ENCODE measurements around the gene TMEM220. TPM values are rescaled to one million over a fixed set of nuclear protein-coding genes. Genes with fewer than 3 reads are reported as not detected.
"Not testable (repeated sequence)": the region's sequence is repeated elsewhere in the genome, so short reads cannot be mapped to it uniquely, and the experiment has no call there.

TMEM220 gene
- total and polyA plus RNA-seq, 5 donors from 2014 or later, result 0.15 to 3.1 (median 2.0) TPM

DNA sequence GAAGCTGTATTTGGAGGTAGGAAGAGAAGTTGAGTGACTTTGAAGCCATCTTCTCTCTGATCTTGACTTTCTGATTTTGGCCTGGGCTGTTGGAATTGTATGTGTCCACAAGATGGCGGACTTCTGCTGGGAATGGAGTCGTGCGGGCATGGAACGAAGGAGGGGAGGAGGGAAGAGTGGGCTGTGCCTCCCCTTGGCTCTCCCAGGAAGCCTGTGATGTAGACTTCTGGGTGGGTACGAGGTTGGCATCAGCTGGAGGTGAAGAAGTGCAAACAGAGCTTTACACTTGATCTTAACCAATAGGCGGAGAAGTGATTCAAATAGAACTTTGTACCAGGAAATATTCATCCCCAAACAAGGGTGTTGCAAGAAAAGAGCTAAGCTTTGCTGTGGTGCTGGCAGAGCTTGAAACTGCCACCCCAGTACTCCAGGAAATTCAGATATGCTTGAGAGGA is 7.4 kb upstream of the TMEM220 start:
- Mint-ChIP-seq H3K36me3 (no peaks in the 10 kb centered on the region), H3K9me3 (peaks cover 0 to 1% (median 0%) of the 10 kb centered on the region in 7 donors), H3K4me1 (peaks cover 0 to 5% (median 3%) of the 10 kb centered on the region in 4 donors), H3K27me3 (peaks cover 27% of the 10 kb centered on the region), H3K27ac (peak overlapping the region in 1 of 3 donors; percentile 8), H3K4me3 (no peak overlapping the region)
- Histone ChIP-seq H3K27me3 (ENCODE audit: control insufficient read depth, insufficient read depth, low read length) (peaks cover 9% of the 10 kb centered on the region), H3K27ac (ENCODE audit: insufficient read depth, low read length, poor library complexity, severe bottlenecking) (no peak overlapping the region), H3K9me3 (ENCODE audit: control insufficient read depth in 2 of 2, low read length in 2 of 2) (no peaks in the 10 kb centered on the region), H3K4me1 (ENCODE audit: control insufficient read depth, insufficient read depth, low read length, poor library complexity, severe bottlenecking) (no peaks in the 10 kb centered on the region), H3K4me3 (ENCODE audit: low read depth, low read length) (no peak overlapping the region), H3K36me3 (ENCODE audit: control insufficient read depth, insufficient read depth, low read length) (no peaks in the 10 kb centered on the region)
- DNase-seq, result peak in 2 of 3 donors; percentile 12 to 33
- no peak for ATAC-seq (ENCODE audit: low read depth in 2 of 2)

DNA sequence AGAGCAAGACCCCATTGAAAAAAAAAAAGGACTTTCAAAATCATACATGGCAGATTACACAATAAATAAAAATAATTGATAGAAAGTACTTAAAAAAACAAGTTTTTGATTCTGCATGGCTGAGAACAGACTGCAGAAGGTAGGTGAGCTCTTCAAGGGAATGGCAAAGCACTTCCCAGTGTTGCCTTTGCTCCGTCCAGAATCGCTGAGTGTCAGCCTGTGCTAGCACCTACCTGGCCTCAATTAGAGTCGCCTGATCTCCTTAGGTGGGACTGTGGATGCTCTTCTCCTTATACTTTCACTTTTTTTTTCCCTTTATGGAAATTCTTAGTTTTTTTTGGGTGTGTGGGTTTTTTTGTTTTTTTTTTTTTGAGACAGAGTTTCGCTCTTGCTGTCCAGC is 6.0 kb upstream of the TMEM220 start:
- DNase-seq (no peak), ATAC-seq (ENCODE audit: low read depth in 2 of 2) (no peak)
- peaks cover 0 to 5% (median 4%) of the 10 kb centered on the region in 4 donors for H3K4me1 Mint-ChIP-seq
- no peaks in the 10 kb centered on the region for H3K36me3 Mint-ChIP-seq
- no peaks in the 10 kb centered on the region for H3K4me1 ChIP-seq (ENCODE audit: control insufficient read depth, insufficient read depth, low read length, poor library complexity, severe bottlenecking)
- no peak overlapping the region for H3K4me3 ChIP-seq (ENCODE audit: low read depth, low read length)
- H3K27ac Mint-ChIP-seq, result peak overlapping the region in 1 of 3 donors; percentile 2
- peaks cover 10% of the 10 kb centered on the region for H3K27me3 ChIP-seq (ENCODE audit: control insufficient read depth, insufficient read depth, low read length)
- H3K27me3 Mint-ChIP-seq, result peaks cover 31% of the 10 kb centered on the region
- no peak overlapping the region for H3K4me3 Mint-ChIP-seq
- no peaks in the 10 kb centered on the region for H3K36me3 ChIP-seq (ENCODE audit: control insufficient read depth, insufficient read depth, low read length)
- H3K9me3 Mint-ChIP-seq, result peaks cover 0 to 2% (median 0%) of the 10 kb centered on the region in 7 donors
- no peaks in the 10 kb centered on the region for H3K9me3 ChIP-seq (ENCODE audit: control insufficient read depth in 2 of 2, low read length in 2 of 2)
- H3K27ac ChIP-seq (ENCODE audit: insufficient read depth, low read length, poor library complexity, severe bottlenecking), result no peak overlapping the region

DNA sequence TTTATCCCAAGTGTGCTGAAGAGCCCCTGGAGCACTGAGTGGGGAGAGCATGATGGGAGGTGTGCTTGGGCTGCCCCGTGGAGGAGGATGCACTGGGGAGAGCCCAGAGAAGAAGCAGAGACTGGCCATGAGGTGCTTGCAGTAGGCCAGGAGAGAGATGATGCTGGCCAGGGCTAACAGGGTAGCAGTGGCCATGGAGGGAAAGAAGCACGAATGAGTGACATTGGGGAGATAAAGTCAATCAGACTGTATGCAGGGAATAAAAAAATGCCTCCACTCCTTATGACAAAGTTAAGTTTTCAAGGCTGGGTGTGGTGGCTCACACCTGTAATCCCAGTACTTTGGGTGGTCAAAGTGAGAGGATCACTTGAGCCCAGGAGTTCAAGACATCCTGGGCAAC is 5.4 kb upstream of the TMEM220 start:
- no peaks in the 10 kb centered on the region for H3K9me3 ChIP-seq (ENCODE audit: control insufficient read depth in 2 of 2, low read length in 2 of 2)
- no peak overlapping the region for H3K27ac ChIP-seq (ENCODE audit: insufficient read depth, low read length, poor library complexity, severe bottlenecking)
- H3K9me3 Mint-ChIP-seq, result peaks cover 0 to 3% (median 0%) of the 10 kb centered on the region in 7 donors
- no peak overlapping the region for H3K4me3 Mint-ChIP-seq
- H3K27me3 Mint-ChIP-seq, result peaks cover 36% of the 10 kb centered on the region
- H3K36me3 Mint-ChIP-seq, result no peaks in the 10 kb centered on the region
- peaks cover 10% of the 10 kb centered on the region for H3K27me3 ChIP-seq (ENCODE audit: control insufficient read depth, insufficient read depth, low read length)
- no peaks in the 10 kb centered on the region for H3K36me3 ChIP-seq (ENCODE audit: control insufficient read depth, insufficient read depth, low read length)
- H3K4me1 ChIP-seq (ENCODE audit: control insufficient read depth, insufficient read depth, low read length, poor library complexity, severe bottlenecking), result peaks cover 5% of the 10 kb centered on the region
- DNase-seq, result no peak
- ATAC-seq (ENCODE audit: low read depth in 2 of 2), result no peak
- H3K4me1 Mint-ChIP-seq, result peaks cover 0 to 10% (median 5%) of the 10 kb centered on the region in 4 donors
- peak overlapping the region in 1 of 3 donors; percentile 50 for H3K27ac Mint-ChIP-seq
- H3K4me3 ChIP-seq (ENCODE audit: low read depth, low read length), result no peak overlapping the region

DNA sequence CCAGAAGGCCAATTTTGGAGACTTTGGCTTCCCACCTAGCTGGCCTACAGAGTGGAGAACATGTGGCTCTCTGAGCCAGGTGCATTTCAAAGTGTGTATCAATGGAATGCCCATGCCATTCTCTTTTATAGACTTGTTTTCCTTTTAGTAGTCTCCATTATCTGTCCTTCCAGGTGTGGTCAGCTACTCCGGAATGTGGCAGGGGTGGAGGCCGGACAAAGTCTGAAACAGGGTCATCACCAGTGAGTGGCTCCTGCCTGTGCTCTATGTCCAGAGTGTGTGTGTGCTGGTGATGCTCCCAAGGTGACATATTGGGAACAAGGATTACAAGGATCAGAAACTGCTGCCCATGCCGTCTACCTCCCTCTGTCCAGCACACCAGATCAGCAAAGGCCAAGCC is 3.8 kb upstream of the TMEM220 start:
- Histone ChIP-seq H3K36me3 (ENCODE audit: control insufficient read depth, insufficient read depth, low read length) (no peaks in the 10 kb centered on the region), H3K27ac (ENCODE audit: insufficient read depth, low read length, poor library complexity, severe bottlenecking) (no peak overlapping the region), H3K4me3 (ENCODE audit: low read depth, low read length) (no peak overlapping the region), H3K4me1 (ENCODE audit: control insufficient read depth, insufficient read depth, low read length, poor library complexity, severe bottlenecking) (peaks cover 5% of the 10 kb centered on the region), H3K9me3 (ENCODE audit: control insufficient read depth in 2 of 2, low read length in 2 of 2) (no peaks in the 10 kb centered on the region), H3K27me3 (ENCODE audit: control insufficient read depth, insufficient read depth, low read length) (peaks cover 10% of the 10 kb centered on the region)
- Mint-ChIP-seq H3K9me3 (peaks cover 0 to 3% (median 0%) of the 10 kb centered on the region in 7 donors), H3K27ac (no peak overlapping the region), H3K4me1 (peaks cover 0 to 17% (median 5%) of the 10 kb centered on the region in 4 donors), H3K4me3 (no peak overlapping the region), H3K27me3 (peaks cover 39% of the 10 kb centered on the region), H3K36me3 (no peaks in the 10 kb centered on the region)
- no peak for ATAC-seq (ENCODE audit: low read depth in 2 of 2)
- DNase-seq, result no peak

DNA sequence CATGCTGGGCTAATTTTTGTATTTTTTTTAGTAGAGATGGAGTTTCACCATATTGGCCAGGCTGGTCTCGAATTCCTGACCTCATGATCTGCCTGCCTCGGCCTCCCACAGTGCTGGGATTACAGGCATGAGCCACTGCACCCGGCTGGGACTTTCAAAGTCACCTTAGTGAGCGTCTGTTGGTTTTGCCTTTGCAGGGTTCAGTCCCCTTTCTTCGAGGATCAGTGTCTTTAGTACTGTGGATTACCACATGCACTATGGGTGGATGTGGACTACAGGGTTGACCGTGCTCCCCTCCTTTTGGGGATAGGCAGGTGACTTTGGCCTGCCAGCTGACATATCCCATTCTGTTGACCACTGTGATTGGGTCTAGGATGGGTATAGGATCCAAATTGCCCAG is 2.3 kb upstream of the TMEM220 start:
- not testable (repeated sequence) for H3K36me3 ChIP-seq (ENCODE audit: control insufficient read depth, insufficient read depth, low read length); H3K4me3 ChIP-seq (ENCODE audit: low read depth, low read length); H3K27me3 ChIP-seq (ENCODE audit: control insufficient read depth, insufficient read depth, low read length); ATAC-seq (ENCODE audit: low read depth in 2 of 2); H3K4me3 Mint-ChIP-seq; H3K4me1 ChIP-seq (ENCODE audit: control insufficient read depth, insufficient read depth, low read length, poor library complexity, severe bottlenecking); H3K9me3 ChIP-seq (ENCODE audit: control insufficient read depth in 2 of 2, low read length in 2 of 2); H3K9me3 Mint-ChIP-seq; H3K27ac Mint-ChIP-seq; H3K27ac ChIP-seq (ENCODE audit: insufficient read depth, low read length, poor library complexity, severe bottlenecking); H3K36me3 Mint-ChIP-seq; DNase-seq
- Mint-ChIP-seq H3K4me1 (peaks cover 0 to 15% (median 3%) of the 10 kb centered on the region in 4 donors), H3K27me3 (peaks cover 51% of the 10 kb centered on the region)

DNA sequence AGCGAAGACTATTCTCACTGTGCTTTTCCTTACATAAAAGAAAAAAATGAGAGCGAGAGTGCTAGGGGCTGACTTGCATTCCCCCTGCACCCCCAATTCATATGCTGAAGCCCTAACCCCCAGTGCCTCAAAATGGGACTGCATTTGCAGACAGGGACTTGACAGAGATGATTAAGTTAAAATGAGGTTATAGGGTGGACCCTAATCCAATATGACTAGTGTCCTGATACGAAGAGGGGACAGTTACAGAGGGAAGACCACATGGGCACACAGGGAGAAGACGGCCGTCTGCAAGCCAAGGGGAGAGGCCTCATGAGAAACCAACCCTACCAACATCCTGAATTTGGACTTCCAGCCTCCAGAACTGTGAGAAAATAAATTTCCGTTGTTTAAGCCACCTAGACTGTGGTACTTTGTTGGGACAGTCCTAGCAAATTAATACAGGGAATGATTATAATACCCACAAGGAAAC is 1.6 kb upstream of the TMEM220 start:
- no peaks in the 10 kb centered on the region for H3K36me3 Mint-ChIP-seq
- peak overlapping the region in 1 of 4 donors; percentile 63 for H3K4me3 Mint-ChIP-seq
- peaks cover 51% of the 10 kb centered on the region for H3K27me3 Mint-ChIP-seq
- no peaks in the 10 kb centered on the region for H3K36me3 ChIP-seq (ENCODE audit: control insufficient read depth, insufficient read depth, low read length)
- H3K4me1 ChIP-seq (ENCODE audit: control insufficient read depth, insufficient read depth, low read length, poor library complexity, severe bottlenecking), result peaks cover 5% of the 10 kb centered on the region
- peaks cover 0 to 13% (median 1%) of the 10 kb centered on the region in 4 donors for H3K4me1 Mint-ChIP-seq
- no peak for DNase-seq
- peaks cover 0 to 3% (median 0%) of the 10 kb centered on the region in 7 donors for H3K9me3 Mint-ChIP-seq
- no peak overlapping the region for H3K4me3 ChIP-seq (ENCODE audit: low read depth, low read length)
- no peak overlapping the region for H3K27ac ChIP-seq (ENCODE audit: insufficient read depth, low read length, poor library complexity, severe bottlenecking)
- ATAC-seq (ENCODE audit: low read depth in 2 of 2), result no peak
- H3K9me3 ChIP-seq (ENCODE audit: control insufficient read depth in 2 of 2, low read length in 2 of 2), result no peaks in the 10 kb centered on the region
- H3K27ac Mint-ChIP-seq, result no peak overlapping the region
- peaks cover 6% of the 10 kb centered on the region for H3K27me3 ChIP-seq (ENCODE audit: control insufficient read depth, insufficient read depth, low read length)

DNA sequence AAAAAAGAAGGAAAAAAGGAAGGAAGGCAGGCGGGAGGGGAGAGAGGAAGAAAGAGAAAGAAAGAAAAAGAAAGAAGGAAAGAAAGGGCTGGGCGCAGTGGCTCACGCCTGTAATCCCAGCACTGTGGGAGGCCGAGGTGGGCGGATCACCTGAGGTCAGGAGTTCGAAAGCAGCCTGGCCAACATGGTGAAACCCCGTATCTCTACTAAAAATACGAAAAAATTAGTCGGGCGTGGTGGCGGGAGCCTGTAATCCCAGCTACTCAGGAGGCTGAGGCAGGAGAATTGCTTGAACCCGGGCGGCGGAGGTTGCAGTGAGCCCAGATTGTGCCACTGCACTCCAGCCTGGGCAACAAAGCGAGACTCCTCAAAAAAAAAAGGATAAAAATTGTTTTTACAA is 424 bp upstream of the TMEM220 start:
- peak overlapping the region; percentile 66 for H3K4me3 ChIP-seq (ENCODE audit: low read depth, low read length)
- H3K27ac Mint-ChIP-seq, result peak overlapping the region in 2 of 3 donors; percentile 45 to 85
- H3K27me3 Mint-ChIP-seq, result peaks cover 51% of the 10 kb centered on the region
- H3K36me3 Mint-ChIP-seq; H3K36me3 ChIP-seq (ENCODE audit: control insufficient read depth, insufficient read depth, low read length); H3K9me3 Mint-ChIP-seq; ATAC-seq (ENCODE audit: low read depth in 2 of 2); H3K27me3 ChIP-seq (ENCODE audit: control insufficient read depth, insufficient read depth, low read length); H3K4me1 ChIP-seq (ENCODE audit: control insufficient read depth, insufficient read depth, low read length, poor library complexity, severe bottlenecking); H3K9me3 ChIP-seq (ENCODE audit: control insufficient read depth in 2 of 2, low read length in 2 of 2); H3K27ac ChIP-seq (ENCODE audit: insufficient read depth, low read length, poor library complexity, severe bottlenecking); DNase-seq: not testable (repeated sequence)
- peak overlapping the region; percentile 63 to 93 (median 88) for H3K4me3 Mint-ChIP-seq
- peaks cover 0 to 13% (median 1%) of the 10 kb centered on the region in 4 donors for H3K4me1 Mint-ChIP-seq

DNA sequence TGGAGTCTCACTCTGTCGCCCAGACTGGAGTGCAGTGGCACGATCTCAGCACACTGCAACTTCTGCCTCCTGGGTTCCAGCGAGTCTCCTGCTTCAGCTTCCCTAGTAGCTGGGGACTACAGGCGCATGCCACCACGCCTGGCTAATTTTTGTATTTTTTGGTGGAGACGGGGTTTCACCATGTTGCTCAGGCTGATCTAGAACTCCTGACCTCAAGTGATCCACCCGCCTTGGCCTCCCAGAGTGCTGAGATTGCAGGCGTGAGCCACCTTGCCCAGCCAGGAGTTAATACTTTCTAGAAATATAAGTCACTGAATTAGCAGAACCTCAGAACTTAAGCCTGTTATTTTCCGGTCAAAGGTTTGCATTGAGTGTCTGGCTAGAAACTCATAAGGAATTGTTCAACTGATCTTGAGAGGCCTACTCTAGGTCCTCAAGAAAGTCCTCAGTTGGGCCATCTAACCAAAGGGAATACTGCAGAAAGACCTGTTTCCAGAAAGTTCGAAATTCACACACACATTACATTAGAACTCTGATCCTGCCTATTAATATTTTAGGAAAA is 1.4 kb downstream of the TMEM220 start:
- Mint-ChIP-seq H3K9me3 (peaks cover 0 to 3% (median 0%) of the 10 kb centered on the region in 7 donors), H3K4me1 (peaks cover 0 to 13% (median 1%) of the 10 kb centered on the region in 4 donors), H3K36me3 (no peaks in the 10 kb centered on the region), H3K27me3 (peaks cover 46% of the 10 kb centered on the region), H3K27ac (no peak overlapping the region), H3K4me3 (peak overlapping the region in 2 of 4 donors; percentile 3 to 85)
- H3K27me3 ChIP-seq (ENCODE audit: control insufficient read depth, insufficient read depth, low read length), result peaks cover 4% of the 10 kb centered on the region
- H3K27ac ChIP-seq (ENCODE audit: insufficient read depth, low read length, poor library complexity, severe bottlenecking), result no peak overlapping the region
- no peaks in the 10 kb centered on the region for H3K9me3 ChIP-seq (ENCODE audit: control insufficient read depth in 2 of 2, low read length in 2 of 2)
- peaks cover 5% of the 10 kb centered on the region for H3K4me1 ChIP-seq (ENCODE audit: control insufficient read depth, insufficient read depth, low read length, poor library complexity, severe bottlenecking)
- no peak overlapping the region for H3K4me3 ChIP-seq (ENCODE audit: low read depth, low read length)
- DNase-seq, result no peak
- no peaks in the 10 kb centered on the region for H3K36me3 ChIP-seq (ENCODE audit: control insufficient read depth, insufficient read depth, low read length)
- ATAC-seq (ENCODE audit: low read depth in 2 of 2), result no peak

All from CD4-positive, CD25-positive, alpha-beta regulatory T cell (primary cell).